ENCODE data around the gene FMO2.
A peak's percentile ranks its signal among the peaks of the same experiment; 100 is the strongest.

The FMO2 gene

GRCh38 chr1:171141688-171142415 is 43.2 kb upstream of the FMO2 start:
- ChIA-PET POLR2A (no interaction called here), CTCF (interaction anchor here (0.6 to 1.4 kb wide), 3 partner anchors 61 to 172 kb away, joined by 3 to 4 read pairs (median 3); no protein-coding TSS in a partner anchor)
- peak; percentile 41 for TF ChIP-seq CTCF (IDR thresholded peaks at IDR 0.05; ENCODE audit: insufficient read depth, low read length, missing control alignments)
- DNase-seq (ENCODE audit: low read depth, low spot score): peak; percentile 64
- no peak overlapping the region for H3K4me3 ChIP-seq (ENCODE audit: low read depth, low read length)

- TF ChIP-seq CTCF (IDR thresholded peaks at IDR 0.05; ENCODE audit: insufficient read depth, low read length, missing control alignments): no peak
- no peak overlapping the region for H3K4me3 ChIP-seq (ENCODE audit: low read depth, low read length)
- no peak for DNase-seq (ENCODE audit: low read depth, low spot score)
- ChIA-PET CTCF (interaction anchor here (0.6 to 1.4 kb wide), 3 partner anchors 14 to 171 kb away, joined by 3 to 4 read pairs (median 3); no protein-coding TSS in a partner anchor), POLR2A (no interaction called here)
These were observed 42.4 kb upstream of the FMO2 start for GRCh38 chr1:171142416-171143385.

GRCh38 chr1:171150156-171150555 is 34.9 kb upstream of the FMO2 start:
- no peak overlapping the region for H3K4me3 ChIP-seq (ENCODE audit: low read depth, low read length)
- ChIA-PET POLR2A (no interaction called here), CTCF (no interaction called here)
- no peak for DNase-seq (ENCODE audit: low read depth, low spot score)
- no peak for TF ChIP-seq CTCF (IDR thresholded peaks at IDR 0.05; ENCODE audit: insufficient read depth, low read length, missing control alignments)

GRCh38 chr1:171152549-171152948 is 32.6 kb upstream of the FMO2 start:
- ChIA-PET CTCF (no interaction called here), POLR2A (no interaction called here)
- no peak for DNase-seq (ENCODE audit: low read depth, low spot score)
- TF ChIP-seq CTCF (IDR thresholded peaks at IDR 0.05; ENCODE audit: insufficient read depth, low read length, missing control alignments): no peak
- H3K4me3 ChIP-seq (ENCODE audit: low read depth, low read length): no peak overlapping the region

- no peak for TF ChIP-seq CTCF (IDR thresholded peaks at IDR 0.05; ENCODE audit: insufficient read depth, low read length, missing control alignments)
- DNase-seq (ENCODE audit: low read depth, low spot score): no peak
- POLR2A ChIA-PET: no interaction called here
- CTCF ChIA-PET: no interaction called here
- no peak overlapping the region for H3K4me3 ChIP-seq (ENCODE audit: low read depth, low read length)
These were observed 29.6 kb upstream of the FMO2 start for GRCh38 chr1:171155484-171155883.

- no peak for TF ChIP-seq CTCF (IDR thresholded peaks at IDR 0.05; ENCODE audit: insufficient read depth, low read length, missing control alignments)
- H3K4me3 ChIP-seq (ENCODE audit: low read depth, low read length): no peak overlapping the region
- ChIA-PET CTCF (no interaction called here), POLR2A (no interaction called here)
- DNase-seq (ENCODE audit: low read depth, low spot score): no peak
These were observed 27.0 kb upstream of the FMO2 start for GRCh38 chr1:171158096-171158495.
